Karpas-422 (cell line): Measurements from ENCODE around the gene CHAD. TPM values are rescaled to one million over a fixed set of nuclear protein-coding genes. Genes with fewer than 3 reads are reported as not detected.

Experiments
- DNase-seq: peaks from one replicate; pipeline ENCODE4 v3.0.0-alpha.2; 2015
- H2AFZ ChIP-seq: fragments of 200-600 bp; sonication (generic); 2 replicates; pipeline ENCODE4 v1.6.1; 2014; ENCODE audit warnings: antibody characterized with exemption, low read length, mixed read lengths
- H3K27ac ChIP-seq: fragments of 200-600 bp; sonication (generic); 2 replicates; pipeline ENCODE4 v1.5.1; 2014; ENCODE audit warnings: mild to moderate bottlenecking, low read length, moderate library complexity
- H3K27me3 ChIP-seq: fragments of 200-600 bp; sonication (generic); 2 replicates; pipeline ENCODE4 v1.6.1; 2014; ENCODE audit warnings: low read length, mixed read lengths
- H3K36me3 ChIP-seq: fragments of 200-600 bp; sonication (generic); 2 replicates; pipeline ENCODE4 v1.6.1; 2014; ENCODE audit warnings: low read length, mixed read lengths; ENCODE audit not compliant: insufficient read depth
- H3K4me1 ChIP-seq: fragments of 200-600 bp; sonication (generic); 2 replicates; pipeline ENCODE4 v1.6.1; 2014; ENCODE audit warnings: mild to moderate bottlenecking, low read length, mixed read lengths
- H3K4me2 ChIP-seq: fragments of 200-600 bp; sonication (generic); 2 replicates; pipeline ENCODE4 v1.6.1; 2014; ENCODE audit warnings: low read length, low read depth, mild to moderate bottlenecking; ENCODE audit not compliant: poor library complexity, severe bottlenecking
- H3K4me3 ChIP-seq: fragments of 200-600 bp; sonication (generic); 2 replicates; pipeline ENCODE4 v1.5.1; 2014; ENCODE audit warnings: mild to moderate bottlenecking, antibody characterized with exemption, low read length, mixed read lengths
- H3K79me2 ChIP-seq: fragments of 200-600 bp; sonication (generic); 2 replicates; pipeline ENCODE4 v1.6.1; 2014; ENCODE audit warnings: mild to moderate bottlenecking, low read length, mixed read lengths
- H3K9ac ChIP-seq: fragments of 200-600 bp; sonication (generic); 2 replicates; pipeline ENCODE4 v1.6.0; 2014; ENCODE audit warnings: low read length
- H3K9me2 ChIP-seq: fragments of 200-600 bp; sonication (generic), shearing (Covaris generic); replicated peaks from 2 replicates; pipeline ENCODE4 v1.6.0; 2014; ENCODE audit warnings: mild to moderate bottlenecking, low read length, moderate library complexity; ENCODE audit not compliant: insufficient read depth
- H3K9me3 ChIP-seq: fragments of 300-700, 200-600 bp; sonication (generic); 2 replicates; pipeline ENCODE4 v1.6.1; 2014; ENCODE audit warnings: low read length, mixed read lengths
- H4K20me1 ChIP-seq: fragments of 200-600 bp; sonication (generic); 2 replicates; pipeline ENCODE4 v1.6.1; 2014; ENCODE audit warnings: mild to moderate bottlenecking, antibody characterized with exemption, low read length, low read depth; ENCODE audit not compliant: insufficient read depth
- total RNA-seq: library from RNA; depleted of rRNA; stranded (reverse); fragments of >200 nt; shearing (Covaris generic); gene quantifications from 2 replicates; pipeline ENCODE4 v1.2.3, GENCODE V29; 2014; ENCODE audit warnings: low replicate concordance

Gene CHAD
- total RNA-seq, 1 experiment from 2014 or later: not detected

DNA sequence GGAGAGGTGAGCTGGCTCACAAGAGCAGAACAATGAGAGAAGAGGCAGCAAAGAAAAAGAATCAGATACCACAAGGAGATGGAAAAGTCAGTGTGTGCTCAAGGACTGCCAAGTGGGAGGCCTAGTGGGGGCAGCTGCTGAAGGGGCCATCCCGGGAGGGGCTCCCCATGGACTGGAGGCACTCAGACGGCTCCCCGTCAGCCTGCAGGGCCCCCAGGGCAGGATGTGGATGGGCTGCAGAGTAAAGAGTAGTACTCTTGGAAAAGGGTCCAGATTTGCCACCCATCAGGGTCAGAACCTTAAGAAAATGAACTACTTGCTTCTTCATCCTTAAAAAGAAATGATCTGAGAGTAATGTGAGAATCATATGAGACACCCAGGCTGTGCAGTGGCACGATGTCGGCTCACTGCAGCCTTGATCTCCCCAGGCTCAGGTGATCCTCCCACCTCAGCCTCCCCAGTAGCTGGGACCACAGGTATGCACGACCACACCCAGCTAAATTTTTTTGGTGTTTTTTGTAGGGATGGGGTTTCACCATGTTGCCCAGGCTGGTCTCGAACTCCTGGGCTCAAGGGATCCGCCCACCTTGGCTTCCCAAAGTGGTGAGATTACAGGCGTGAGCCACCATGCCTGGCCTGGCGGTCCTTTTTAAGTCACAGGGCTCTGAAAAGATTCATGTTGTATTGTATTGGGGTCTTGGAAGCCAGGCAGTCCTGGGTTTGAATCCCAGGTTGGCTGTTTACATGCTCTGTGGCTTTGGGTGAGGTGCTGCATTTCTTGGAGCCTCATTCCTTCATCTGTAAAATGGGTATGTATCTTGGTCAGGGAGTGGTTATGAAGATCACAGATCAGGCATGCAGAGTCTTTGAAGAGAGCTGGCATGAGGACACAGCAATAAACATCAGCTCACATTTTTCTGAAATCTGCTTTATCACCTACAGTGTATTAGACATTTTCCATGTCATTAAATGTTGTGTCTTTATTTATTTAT, 27.5 kb downstream of the CHAD start:
- no peak overlapping the region for H3K4me2 ChIP-seq
- no peak overlapping the region for H2AFZ ChIP-seq
- H3K36me3 ChIP-seq: 0 out of 2 replicates have a peak, but pooled peaks cover 3% of the 10 kb centered on the region
- no peak overlapping the region for H3K27ac ChIP-seq
- peaks cover 14% of the 10 kb centered on the region for H3K4me1 ChIP-seq
- H3K4me3 ChIP-seq: no peak overlapping the region
- no peak overlapping the region for H3K9ac ChIP-seq
- no peaks in the 10 kb centered on the region for H4K20me1 ChIP-seq
- no peaks in the 10 kb centered on the region for H3K27me3 ChIP-seq
- no peaks in the 10 kb centered on the region for H3K9me2 ChIP-seq
- H3K9me3 ChIP-seq: no peaks in the 10 kb centered on the region
- H3K79me2 ChIP-seq: peaks cover 45% of the 10 kb centered on the region
- DNase-seq: no peak

DNA sequence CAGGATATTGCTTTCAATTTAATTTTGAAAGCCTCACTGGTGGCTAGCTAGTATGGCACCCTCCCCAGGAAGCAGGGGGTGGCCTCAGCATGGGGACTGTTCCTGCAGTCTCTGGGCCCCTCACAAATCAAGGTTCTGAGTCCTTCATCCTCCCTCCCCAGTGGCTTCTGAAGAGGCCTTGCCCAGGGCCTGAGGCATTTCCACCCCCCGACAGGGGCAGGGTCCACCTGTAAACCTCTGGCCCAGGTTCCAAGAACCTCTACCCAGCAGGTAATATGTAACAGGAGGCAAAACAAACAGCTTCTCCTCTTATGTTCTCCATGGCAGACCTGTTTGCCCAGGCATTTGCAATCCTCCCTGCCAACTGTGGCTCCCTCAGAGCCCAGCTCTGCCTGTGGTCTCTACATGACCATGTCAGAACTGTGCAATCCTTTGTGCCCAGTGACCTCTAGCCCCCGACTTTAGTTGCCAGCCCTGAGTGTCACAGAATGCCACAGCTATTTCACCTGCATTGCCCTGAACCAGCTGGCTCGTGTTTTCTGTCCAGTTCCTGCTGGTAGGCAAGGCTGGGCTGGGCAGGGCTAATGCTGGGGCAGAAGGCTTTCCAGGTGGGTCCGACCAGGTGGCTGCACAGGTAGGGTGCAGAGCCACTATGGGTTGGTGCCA, 28.4 kb downstream of the CHAD start:
- Histone ChIP-seq H3K9me2 (no peaks in the 10 kb centered on the region), H4K20me1 (no peaks in the 10 kb centered on the region), H3K4me1 (peaks cover 14% of the 10 kb centered on the region), H3K9ac (no peak overlapping the region), H3K4me2 (no peak overlapping the region), H3K4me3 (no peak overlapping the region), H2AFZ (no peak overlapping the region), H3K36me3 (0 out of 2 replicates have a peak, but pooled peaks cover 3% of the 10 kb centered on the region), H3K79me2 (peaks cover 39% of the 10 kb centered on the region), H3K27ac (no peak overlapping the region), H3K27me3 (no peaks in the 10 kb centered on the region), H3K9me3 (no peaks in the 10 kb centered on the region)
- DNase-seq: no peak

DNA sequence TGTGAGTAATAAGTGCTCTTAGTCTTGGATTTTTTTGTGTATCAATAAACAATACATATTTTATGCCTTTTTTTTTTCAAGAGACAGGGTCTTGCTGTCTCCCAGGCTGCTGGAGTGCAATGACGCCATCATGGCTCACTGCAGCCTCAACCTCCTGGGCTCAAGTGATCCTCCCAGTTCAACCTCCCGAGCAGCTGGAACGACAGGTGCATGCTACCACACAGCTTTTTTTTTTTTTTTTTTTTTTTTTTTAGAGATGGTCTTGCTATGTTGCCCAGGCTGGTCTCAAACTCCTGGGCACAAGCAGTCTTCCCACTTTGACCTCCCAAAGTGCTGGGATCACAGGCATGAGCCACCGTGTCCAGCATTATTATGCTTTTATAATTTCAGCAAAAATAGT, 29.7 kb downstream of the CHAD start:
- Histone ChIP-seq H3K9me2 (no peaks in the 10 kb centered on the region), H3K36me3 (0 out of 2 replicates have a peak, but pooled peaks cover 3% of the 10 kb centered on the region), H3K27ac (no peak overlapping the region), H4K20me1 (no peaks in the 10 kb centered on the region), H3K79me2 (peaks cover 31% of the 10 kb centered on the region), H3K9me3 (no peaks in the 10 kb centered on the region), H3K9ac (no peak overlapping the region), H3K27me3 (no peaks in the 10 kb centered on the region), H3K4me1 (peaks cover 14% of the 10 kb centered on the region), H2AFZ (no peak overlapping the region), H3K4me2 (no peak overlapping the region), H3K4me3 (no peak overlapping the region)
- DNase-seq: no peak

- no peaks in the 10 kb centered on the region for H3K27me3 ChIP-seq
Observed at GRCh38 chr17:50437409-50437808, 31.3 kb downstream of the CHAD start.

GRCh38 chr17:50432125-50432762, 36.4 kb downstream of the CHAD start:
- Histone ChIP-seq H3K27me3 (no peaks in the 10 kb centered on the region), H3K4me3 (no peak overlapping the region), H3K79me2 (peaks cover 40% of the 10 kb centered on the region), H3K36me3 (0 out of 2 replicates have a peak, but pooled peaks cover 3% of the 10 kb centered on the region), H3K9me3 (no peaks in the 10 kb centered on the region), H3K4me1 (peaks cover 23% of the 10 kb centered on the region), H3K9me2 (no peaks in the 10 kb centered on the region), H3K9ac (no peak overlapping the region), H3K4me2 (no peak overlapping the region), H4K20me1 (no peaks in the 10 kb centered on the region), H3K27ac (no peak overlapping the region), H2AFZ (no peak overlapping the region)
- no peak for DNase-seq

More at GRCh38 chr17:50437409-50437808, 31.3 kb downstream of the CHAD start:
- Histone ChIP-seq H4K20me1 (no peaks in the 10 kb centered on the region), H3K9me2 (no peaks in the 10 kb centered on the region), H3K27ac (no peak overlapping the region), H3K36me3 (0 out of 2 replicates have a peak, but pooled peaks cover 3% of the 10 kb centered on the region), H3K4me3 (no peak overlapping the region), H3K4me2 (no peak overlapping the region), H3K79me2 (peaks cover 28% of the 10 kb centered on the region), H3K9me3 (no peaks in the 10 kb centered on the region), H2AFZ (no peak overlapping the region), H3K9ac (no peak overlapping the region), H3K4me1 (no peaks in the 10 kb centered on the region)
- no peak for DNase-seq

DNA sequence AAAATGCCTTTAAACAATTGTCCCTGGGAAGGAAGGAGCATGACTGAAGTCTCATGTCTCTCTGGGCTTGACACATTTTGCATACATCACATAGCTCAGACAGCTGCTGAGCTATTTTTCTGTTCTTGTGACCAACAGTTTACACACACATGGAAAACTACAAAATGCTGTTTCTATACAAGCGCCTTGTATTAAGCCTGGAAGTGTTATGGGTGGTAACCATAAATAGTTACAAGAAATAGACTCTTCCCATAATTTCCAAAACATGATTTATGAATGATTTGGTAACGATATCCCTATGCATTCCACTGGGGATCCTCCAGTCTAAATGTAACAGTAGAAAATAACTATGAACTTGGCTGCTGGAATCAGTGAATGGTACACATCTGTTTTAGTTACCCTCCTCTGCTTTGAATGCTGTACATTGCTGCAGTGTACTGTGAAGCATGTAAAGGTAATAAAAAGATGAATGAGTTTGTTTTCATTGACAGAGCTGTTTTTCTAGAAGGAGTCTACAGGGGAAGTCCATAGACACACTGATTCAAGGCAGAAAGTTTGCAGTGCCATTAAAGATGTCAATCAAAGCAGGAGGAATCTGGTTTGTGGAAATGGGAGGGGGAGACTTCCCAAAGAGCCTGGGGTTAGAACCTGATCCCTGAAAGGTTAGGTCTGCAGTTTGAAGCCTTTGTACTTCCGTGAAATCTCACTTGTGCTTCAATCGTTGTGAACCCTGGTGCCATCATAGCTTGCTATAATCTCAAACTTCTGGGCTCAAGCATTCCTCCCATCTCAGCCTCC, 37.7 kb downstream of the CHAD start:
- Histone ChIP-seq H3K79me2 (peaks cover 45% of the 10 kb centered on the region), H3K4me2 (no peak overlapping the region)
- no peak for DNase-seq

DNA sequence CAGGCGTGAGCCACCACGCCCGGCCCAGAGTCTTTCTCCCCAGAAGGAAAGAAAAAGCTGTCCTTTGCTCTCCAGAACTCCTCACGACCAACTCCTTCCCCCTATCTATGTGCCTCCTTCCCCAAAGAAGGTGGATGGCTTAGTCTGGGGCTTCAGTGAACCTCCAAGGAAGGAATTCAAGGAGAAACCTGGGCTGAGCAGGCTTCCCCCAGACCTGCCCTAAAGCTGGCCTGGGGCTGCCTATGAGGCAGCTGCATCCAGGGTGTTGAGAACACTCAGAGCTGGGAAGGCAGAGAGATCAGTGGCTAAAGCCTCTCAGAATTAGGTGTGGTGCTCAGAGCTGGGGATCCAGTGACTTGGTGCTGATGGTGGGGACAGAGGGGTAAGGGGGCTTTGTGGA, 38.9 kb downstream of the CHAD start:
- no peaks in the 10 kb centered on the region for H3K36me3 ChIP-seq
- peaks cover 45% of the 10 kb centered on the region for H3K79me2 ChIP-seq
- no peak for DNase-seq
- H3K4me1 ChIP-seq: peaks cover 40% of the 10 kb centered on the region
- H3K4me3 ChIP-seq: no peak overlapping the region
- H3K27ac ChIP-seq: no peak overlapping the region
- H3K9ac ChIP-seq: peak overlapping the region; percentile 16; the same call in 1 of the 2 replicates
- H3K4me2 ChIP-seq: no peak overlapping the region
- no peaks in the 10 kb centered on the region for H3K9me2 ChIP-seq
- H4K20me1 ChIP-seq: no peaks in the 10 kb centered on the region
- no peaks in the 10 kb centered on the region for H3K9me3 ChIP-seq
- no peak overlapping the region for H2AFZ ChIP-seq
- no peaks in the 10 kb centered on the region for H3K27me3 ChIP-seq

More for the DNA sequence above, 37.7 kb downstream of the CHAD start:
- Histone ChIP-seq H3K27me3 (no peaks in the 10 kb centered on the region), H3K4me1 (peaks cover 30% of the 10 kb centered on the region), H3K9ac (no peak overlapping the region), H3K9me3 (no peaks in the 10 kb centered on the region), H3K36me3 (no peaks in the 10 kb centered on the region), H3K9me2 (no peaks in the 10 kb centered on the region), H3K4me3 (no peak overlapping the region), H3K27ac (no peak overlapping the region), H4K20me1 (no peaks in the 10 kb centered on the region), H2AFZ (no peak overlapping the region)
